H1 (cell line): ENCODE data around the gene GRK6. TPM values are rescaled to one million over a fixed set of nuclear protein-coding genes. Genes with fewer than 3 reads are reported as not detected.

Experiments used
- CHD2 ChIP-seq: IDR thresholded peaks from 2 replicates; pipeline ENCODE4 v1.6.1; 2012; ENCODE audit warnings: low read length, improper control_type of control experiment
- MAX ChIP-seq: IDR thresholded peaks from 2 replicates; pipeline ENCODE4 v1.6.1; 2012; ENCODE audit warnings: inconsistent platforms
- ZNF274 ChIP-seq: IDR thresholded peaks from 2 replicates; pipeline ENCODE4 v1.7.0; 2012; ENCODE audit warnings: low read length, borderline replicate concordance; ENCODE audit errors: extremely low read depth
- polyA plus RNA-seq, 7 experiments: library from polyadenylated mRNA; depleted of rRNA in 3 of 7; stranded (reverse) in 5 of 7; unstranded in 2 of 7; fragments of >200 nt in 5 of 7; fragments of 200-250 nt in 2 of 7; gene quantifications; 1 replicate in 5 of 7; 2 replicates in 1 of 7; 4 replicates in 1 of 7; pipeline versions ENCODE4 v1.2.1 to v1.2.3, GENCODE V29; 2011 to 2013; ENCODE audit warnings: missing spikeins in 2 of 7, mixed read lengths in 2 of 7
- total RNA-seq: library from RNA; stranded (reverse); fragmentation: NEBNext Ultra II Directional; extraction: Animal tissue kit (Norgen Biotek cat#: 25700); gene quantifications from 2 replicates; pipeline ENCODE4 v1.2.1, GENCODE V29; 2021

Gene GRK6
- total and polyA plus RNA-seq, 2 of the 8 experiments (the other 6 are each of a cell fraction or from before 2014, with no cell fraction given): 31.8 to 57.8 TPM

DNA sequence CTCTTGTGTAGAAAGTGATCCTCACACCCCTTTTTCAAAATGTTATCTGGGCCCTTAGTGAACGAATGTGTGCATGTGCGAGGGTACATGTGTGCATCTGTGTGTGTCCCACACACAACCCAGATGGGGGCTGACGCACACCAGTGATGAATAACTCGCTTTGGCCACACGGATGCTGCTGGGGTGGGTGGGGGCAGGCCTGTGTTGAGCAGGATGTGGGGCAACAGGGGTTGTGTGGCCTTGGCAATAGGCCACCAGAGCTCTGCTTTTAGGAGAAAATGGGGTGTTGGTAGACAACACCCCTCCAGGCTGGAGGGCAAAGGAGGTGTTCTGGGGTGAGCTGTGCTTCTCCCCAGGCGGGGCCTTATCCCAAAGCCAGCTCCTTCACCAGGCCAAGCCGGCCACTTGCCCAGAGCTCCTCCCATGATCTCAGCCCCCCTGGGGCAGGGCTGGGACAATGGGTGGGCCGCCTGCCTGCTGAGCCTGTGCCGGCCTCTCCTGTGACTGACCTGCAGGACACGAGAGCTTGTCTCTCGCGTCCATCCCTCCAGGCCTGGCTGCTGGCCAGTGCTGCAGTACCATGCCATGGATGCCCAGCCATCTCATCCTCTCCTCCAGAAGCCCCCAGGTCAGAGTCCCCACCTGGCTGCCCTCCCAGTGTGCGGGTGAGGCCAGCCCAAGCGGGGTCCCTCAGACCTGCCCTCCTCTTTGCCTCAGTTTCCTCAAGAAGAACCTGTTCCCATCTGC, 45.3 kb downstream of the GRK6 start (continued):
- 0 out of 2 replicates have a peak, but pooled peaks have one; percentile 6 for TF ChIP-seq MAX
- no peak for TF ChIP-seq ZNF274
- TF ChIP-seq CHD2: no peak
- TF ChIP-seq, all 59 proteins: peak for 2
